ENCODE data around the gene RABL3.
"Not testable (repeated sequence)": the region's sequence is repeated elsewhere in the genome, so short reads cannot be mapped to it uniquely, and the experiment has no call there.

Gene RABL3

DNA sequence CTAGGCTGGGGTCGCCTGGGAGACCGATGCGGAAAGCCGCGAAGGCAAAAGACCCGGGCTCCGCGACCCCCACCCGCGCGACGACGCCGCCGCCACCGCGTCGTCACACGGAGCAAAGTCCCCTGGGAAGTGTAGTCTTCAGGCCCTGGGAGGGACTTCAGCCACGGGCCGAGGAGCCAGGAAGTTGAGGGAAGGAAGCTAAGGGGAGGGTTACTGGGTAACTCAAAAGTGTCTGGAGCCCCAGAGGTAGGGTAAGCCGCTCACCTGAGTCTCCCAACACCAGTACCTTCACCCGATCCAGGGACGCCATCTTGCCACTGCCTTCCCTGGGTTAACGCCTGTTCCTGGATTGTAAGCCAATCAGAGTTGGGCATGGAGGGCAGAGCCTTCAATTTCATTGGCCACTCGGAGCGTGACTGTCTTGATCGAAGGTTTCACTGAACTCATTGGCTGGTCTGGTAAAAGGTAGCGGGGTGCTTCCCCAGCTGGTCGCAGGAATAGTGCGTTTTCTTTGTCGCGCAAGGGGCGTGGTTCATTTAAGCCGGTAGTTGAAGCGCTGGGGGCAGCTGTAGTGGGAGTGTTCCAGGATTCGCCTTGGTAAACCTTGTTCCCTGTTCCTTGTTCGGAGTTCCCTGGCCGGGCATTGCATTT is at the start of gene RABL3, which contains the start of gene GTF2E1:
Gene RABL3, minus strand, starts transcription at position 319 of the 651 bp plus-strand sequence. Its CDS starts 9 bp downstream, at position 310.
Gene GTF2E1, plus strand, starts transcription at position 547 of the 651 bp plus-strand sequence. CDS start 7,809 bp downstream, outside the sequence.
- Histone ChIP-seq H3K36me3 (replicated peaks) (no peaks in the 10 kb centered on the region), H3K9me3 (no peaks in the 10 kb centered on the region; the same call in 1 of the 2 replicates), H3K4me1 (peaks cover 11% of the 10 kb centered on the region), H3K27me3 (ENCODE audit: low read depth) (no peaks in the 10 kb centered on the region), H3K4me3 (peak within 1 kb of the TSS; percentile 87)
- in situ Hi-C loops (cut with MboI; ENCODE audit: low sequenced_read_pairs) = no loop called here
- peak; percentile 97 for DNase-seq (ENCODE audit: low spot score in 2 of 2)

GRCh38 chr3:120791913-120792312 is 49.6 kb upstream of the RABL3 start:
- H3K9me3 ChIP-seq = no peaks in the 10 kb centered on the region
- no peaks in the 10 kb centered on the region for H3K27me3 ChIP-seq (ENCODE audit: low read depth)
- no peak for DNase-seq (ENCODE audit: low spot score in 2 of 2)
- no peak overlapping the region for H3K4me3 ChIP-seq
- no peaks in the 10 kb centered on the region for H3K36me3 ChIP-seq (replicated peaks)
- peaks cover 5% of the 10 kb centered on the region; the same call in 1 of the 2 replicates for H3K4me1 ChIP-seq
- in situ Hi-C loops (cut with MboI; ENCODE audit: low sequenced_read_pairs) = loop anchor here (5.0 kb wide), 1 partner anchor 230 kb away; no protein-coding TSS in a partner anchor

DNA sequence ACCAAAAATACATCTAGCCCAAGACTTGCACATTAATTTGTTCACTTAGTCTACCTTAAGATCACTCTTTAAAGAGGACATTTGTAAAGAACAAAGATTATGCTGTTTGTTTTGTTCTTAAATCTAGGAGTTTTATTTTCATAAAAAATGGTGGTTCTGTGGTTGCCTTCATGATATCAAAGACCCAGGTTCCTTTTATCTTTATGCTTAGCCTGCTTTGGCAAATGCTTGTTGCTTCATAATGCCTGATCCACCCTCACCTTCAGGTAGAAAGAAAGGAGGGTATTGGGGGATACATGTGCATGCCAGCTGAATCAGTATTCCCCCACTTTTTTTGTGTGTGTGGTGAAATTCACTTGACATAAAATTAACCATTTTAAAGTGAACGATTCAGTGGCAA is 48.7 kb upstream of the RABL3 start:
- DNase-seq (ENCODE audit: low spot score in 2 of 2) = no peak
- Histone ChIP-seq H3K9me3 (no peaks in the 10 kb centered on the region), H3K4me3 (no peak overlapping the region), H3K4me1 (peaks cover 3% of the 10 kb centered on the region; the same call in 1 of the 2 replicates), H3K36me3 (replicated peaks) (no peaks in the 10 kb centered on the region), H3K27me3 (ENCODE audit: low read depth) (no peaks in the 10 kb centered on the region)
- in situ Hi-C loops (cut with MboI; ENCODE audit: low sequenced_read_pairs) = loop anchor here (5.0 kb wide), 1 partner anchor 229 kb away; no protein-coding TSS in a partner anchor

DNA sequence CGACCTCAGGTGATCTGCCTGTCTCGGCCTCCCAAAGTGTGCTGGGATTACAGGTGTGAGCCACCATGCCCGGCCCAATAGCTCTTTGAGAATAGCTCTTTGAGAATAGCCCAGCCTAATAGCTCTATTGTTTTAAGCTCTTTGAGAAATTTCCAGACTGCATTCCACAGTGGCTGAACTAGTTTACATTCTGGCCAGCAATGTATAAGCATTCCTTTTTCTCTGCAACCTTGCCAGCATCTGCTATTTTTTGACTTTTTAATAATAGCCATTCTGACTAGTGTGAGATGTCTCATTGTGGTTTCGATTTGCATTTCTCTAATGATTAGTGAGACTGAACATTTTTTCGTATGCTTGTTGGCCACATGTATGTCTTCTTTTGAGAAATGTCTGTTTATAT is 43.5 kb upstream of the RABL3 start:
- H3K9me3 ChIP-seq; DNase-seq (ENCODE audit: low spot score in 2 of 2); H3K4me1 ChIP-seq; H3K27me3 ChIP-seq (ENCODE audit: low read depth); H3K4me3 ChIP-seq; H3K36me3 ChIP-seq (replicated peaks); in situ Hi-C loops (cut with MboI; ENCODE audit: low sequenced_read_pairs): not testable (repeated sequence)

- DNase-seq (ENCODE audit: low spot score in 2 of 2) = no peak
- Histone ChIP-seq H3K27me3 (ENCODE audit: low read depth) (no peaks in the 10 kb centered on the region), H3K9me3 (no peaks in the 10 kb centered on the region), H3K4me3 (no peak overlapping the region), H3K4me1 (no peaks in the 10 kb centered on the region), H3K36me3 (replicated peaks) (peaks cover 8% of the 10 kb centered on the region)
- in situ Hi-C loops (cut with MboI; ENCODE audit: low sequenced_read_pairs) = no loop called here
Observed at GRCh38 chr3:120780977-120781376, 38.7 kb upstream of the RABL3 start.

DNA sequence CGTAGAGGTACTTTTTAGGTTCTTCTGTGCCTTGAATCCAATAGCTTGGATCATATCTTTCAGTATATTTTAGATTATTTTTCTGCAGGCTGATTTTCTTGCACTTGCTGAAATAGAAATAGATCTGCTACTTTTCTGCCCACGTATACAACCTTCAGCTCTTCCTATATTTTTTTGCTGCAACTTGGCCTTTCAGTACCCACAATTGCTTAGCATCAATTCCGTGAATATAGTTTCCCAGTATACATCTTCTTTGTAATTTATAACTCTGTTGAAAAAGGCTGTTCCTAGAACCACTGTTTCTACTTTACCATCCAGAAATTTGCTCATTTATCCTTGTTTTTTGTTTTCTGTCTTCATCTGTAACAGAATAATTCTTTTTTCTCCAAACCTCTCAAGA is 36.5 kb upstream of the RABL3 start:
- H3K27me3 ChIP-seq (ENCODE audit: low read depth) = no peaks in the 10 kb centered on the region
- H3K36me3 ChIP-seq (replicated peaks) = peaks cover 8% of the 10 kb centered on the region
- no peaks in the 10 kb centered on the region for H3K4me1 ChIP-seq
- in situ Hi-C loops (cut with MboI; ENCODE audit: low sequenced_read_pairs) = no loop called here
- no peaks in the 10 kb centered on the region for H3K9me3 ChIP-seq
- no peak overlapping the region for H3K4me3 ChIP-seq
- DNase-seq (ENCODE audit: low spot score in 2 of 2) = no peak

DNA sequence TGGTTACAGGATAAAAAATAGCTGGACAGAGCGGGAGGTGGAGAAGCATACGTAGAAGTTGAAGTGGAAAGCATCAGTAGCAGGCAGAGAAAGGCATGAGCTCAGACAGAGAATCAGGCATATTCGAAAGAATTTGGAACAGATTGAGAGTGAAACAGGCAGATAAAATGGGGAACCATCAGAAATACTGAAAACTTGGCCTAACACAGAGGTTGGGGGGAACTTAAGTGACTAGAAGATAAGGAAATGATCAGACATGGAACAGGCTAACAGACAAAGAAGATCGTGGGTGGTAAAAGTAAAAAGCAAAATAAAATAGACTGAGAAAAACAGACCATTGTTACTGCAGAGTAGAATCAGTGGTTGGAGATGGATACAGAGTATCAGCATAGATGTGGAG is 33.1 kb upstream of the RABL3 start:
- H3K4me1 ChIP-seq = no peaks in the 10 kb centered on the region
- H3K36me3 ChIP-seq (replicated peaks) = peaks cover 4% of the 10 kb centered on the region
- no peaks in the 10 kb centered on the region for H3K27me3 ChIP-seq (ENCODE audit: low read depth)
- no peak overlapping the region for H3K4me3 ChIP-seq
- no peak for DNase-seq (ENCODE audit: low spot score in 2 of 2)
- in situ Hi-C loops (cut with MboI; ENCODE audit: low sequenced_read_pairs) = no loop called here
- H3K9me3 ChIP-seq = no peaks in the 10 kb centered on the region

- in situ Hi-C loops (cut with MboI; ENCODE audit: low sequenced_read_pairs) = no loop called here
- H3K4me1 ChIP-seq = no peaks in the 10 kb centered on the region
- no peaks in the 10 kb centered on the region for H3K9me3 ChIP-seq
- DNase-seq (ENCODE audit: low spot score in 2 of 2) = no peak
- H3K27me3 ChIP-seq (ENCODE audit: low read depth) = no peaks in the 10 kb centered on the region
- H3K36me3 ChIP-seq (replicated peaks) = peaks cover 4% of the 10 kb centered on the region
- H3K4me3 ChIP-seq = no peak overlapping the region
Observed at GRCh38 chr3:120773932-120774331, 31.6 kb upstream of the RABL3 start.

GRCh38 chr3:120772081-120772480 is 29.8 kb upstream of the RABL3 start:
- peaks cover 4% of the 10 kb centered on the region for H3K36me3 ChIP-seq (replicated peaks)
- H3K27me3 ChIP-seq (ENCODE audit: low read depth) = no peaks in the 10 kb centered on the region
- no peaks in the 10 kb centered on the region for H3K9me3 ChIP-seq
- H3K4me3 ChIP-seq = no peak overlapping the region
- in situ Hi-C loops (cut with MboI; ENCODE audit: low sequenced_read_pairs) = no loop called here
- DNase-seq (ENCODE audit: low spot score in 2 of 2) = no peak
- H3K4me1 ChIP-seq = no peaks in the 10 kb centered on the region

DNA sequence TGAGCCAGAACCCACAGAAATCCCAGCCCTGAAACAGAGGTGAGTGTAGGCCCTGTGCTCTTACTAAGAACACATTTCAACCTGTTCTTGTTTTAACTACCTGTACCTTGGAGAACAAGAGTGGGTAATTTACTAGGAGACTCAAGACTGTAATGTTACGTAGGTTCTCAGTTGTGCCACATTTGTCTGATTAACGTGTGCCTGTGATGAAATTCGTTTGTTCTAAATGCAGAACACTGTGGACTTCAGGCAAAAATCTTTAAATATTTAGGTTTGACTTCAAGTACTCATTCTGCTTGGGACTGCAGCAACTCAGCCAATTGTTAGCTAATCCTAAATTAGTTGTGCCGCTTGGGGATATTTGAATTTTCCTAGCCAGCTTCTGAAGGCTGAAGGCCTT is 28.6 kb upstream of the RABL3 start:
- Histone ChIP-seq H3K36me3 (replicated peaks) (no peaks in the 10 kb centered on the region; the same call in none of the 2 replicates), H3K4me3 (no peak overlapping the region), H3K4me1 (no peaks in the 10 kb centered on the region), H3K27me3 (ENCODE audit: low read depth) (no peaks in the 10 kb centered on the region), H3K9me3 (no peaks in the 10 kb centered on the region)
- in situ Hi-C loops (cut with MboI; ENCODE audit: low sequenced_read_pairs) = no loop called here
- no peak for DNase-seq (ENCODE audit: low spot score in 2 of 2)

GRCh38 chr3:120769436-120769835 is 27.1 kb upstream of the RABL3 start:
- Histone ChIP-seq H3K4me3 (no peak overlapping the region), H3K9me3 (no peaks in the 10 kb centered on the region), H3K27me3 (ENCODE audit: low read depth) (no peaks in the 10 kb centered on the region), H3K4me1 (no peaks in the 10 kb centered on the region), H3K36me3 (replicated peaks) (no peaks in the 10 kb centered on the region; the same call in none of the 2 replicates)
- in situ Hi-C loops (cut with MboI; ENCODE audit: low sequenced_read_pairs) = no loop called here
- DNase-seq (ENCODE audit: low spot score in 2 of 2) = no peak

DNA sequence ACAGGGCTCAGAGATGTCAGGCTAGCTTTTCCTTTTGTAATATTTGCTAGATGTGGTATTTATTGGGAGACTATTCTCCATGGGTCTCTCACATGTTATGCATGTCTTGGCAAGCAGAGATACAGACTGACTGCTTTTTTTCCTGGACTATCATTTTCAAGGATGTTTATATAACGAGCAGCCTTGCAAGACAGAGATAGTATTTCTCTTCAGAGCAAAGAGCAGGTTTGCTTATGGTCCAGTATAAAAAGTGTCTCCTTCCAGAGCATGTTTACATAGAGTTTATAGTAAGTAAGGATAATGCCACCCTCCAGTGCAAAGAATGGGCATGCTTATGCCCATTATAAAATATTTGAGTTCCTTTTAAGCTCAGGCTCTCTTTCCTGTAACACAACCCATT is 24.8 kb upstream of the RABL3 start:
- in situ Hi-C loops (cut with MboI; ENCODE audit: low sequenced_read_pairs) = no loop called here
- DNase-seq (ENCODE audit: low spot score in 2 of 2) = no peak
- Histone ChIP-seq H3K27me3 (ENCODE audit: low read depth) (no peaks in the 10 kb centered on the region), H3K4me3 (no peak overlapping the region), H3K36me3 (replicated peaks) (no peaks in the 10 kb centered on the region; the same call in 1 of the 2 replicates), H3K4me1 (peaks cover 9% of the 10 kb centered on the region), H3K9me3 (no peaks in the 10 kb centered on the region)

DNA sequence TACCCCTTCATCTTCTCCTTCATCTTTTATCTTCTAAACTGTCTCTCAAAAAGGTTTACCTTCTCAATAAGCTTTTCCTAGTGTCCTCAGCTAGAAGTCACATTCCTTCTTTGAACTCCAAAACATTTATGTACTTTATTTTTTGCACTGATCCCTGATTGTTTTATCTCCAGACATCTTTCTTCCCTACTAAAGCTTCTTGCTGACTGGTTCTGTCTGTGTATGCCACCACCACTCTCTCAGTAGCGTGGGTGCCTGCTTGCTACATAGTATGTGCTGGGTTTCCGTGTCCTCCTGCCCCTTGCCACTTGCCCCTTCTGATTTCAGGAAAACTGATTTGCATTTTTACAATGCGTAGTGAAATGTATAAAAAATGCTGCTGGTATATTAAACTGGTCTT is 24.3 kb upstream of the RABL3 start:
- Histone ChIP-seq H3K9me3 (no peaks in the 10 kb centered on the region), H3K4me3 (no peak overlapping the region), H3K36me3 (replicated peaks) (no peaks in the 10 kb centered on the region; the same call in 1 of the 2 replicates), H3K4me1 (peaks cover 9% of the 10 kb centered on the region), H3K27me3 (ENCODE audit: low read depth) (no peaks in the 10 kb centered on the region)
- DNase-seq (ENCODE audit: low spot score in 2 of 2) = no peak
- in situ Hi-C loops (cut with MboI; ENCODE audit: low sequenced_read_pairs) = no loop called here

DNA sequence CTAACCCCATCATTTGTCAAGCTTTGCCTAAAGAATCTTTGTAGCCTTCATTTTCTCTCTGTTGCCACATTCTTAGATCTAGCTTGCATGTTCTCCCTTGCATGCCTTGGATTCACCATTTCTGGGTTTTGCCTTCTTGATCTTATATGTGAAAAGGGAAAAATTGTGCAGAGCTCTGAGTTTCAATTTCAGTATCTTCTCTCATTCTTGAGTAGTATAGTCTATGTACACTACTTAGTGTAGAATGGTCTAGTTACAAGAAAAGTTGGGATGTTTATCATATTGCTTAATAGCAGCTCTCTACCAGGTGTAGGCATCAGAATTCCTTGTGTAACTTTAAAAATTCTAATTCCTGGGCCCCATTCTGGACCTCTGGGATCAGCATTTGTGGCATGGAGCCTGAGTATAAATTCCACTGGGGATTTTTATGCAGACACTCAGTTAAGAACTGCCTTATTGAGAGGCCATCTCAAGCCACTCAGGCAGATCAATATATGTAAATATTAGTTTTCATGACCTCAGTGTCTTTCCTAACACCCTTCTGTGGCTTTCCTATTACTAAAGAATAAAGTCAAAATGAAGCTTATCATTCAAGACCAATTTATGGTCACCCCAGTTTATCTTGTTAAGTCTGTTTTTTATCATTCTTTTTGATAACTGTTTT is 23.6 kb upstream of the RABL3 start:
- DNase-seq (ENCODE audit: low spot score in 2 of 2) = no peak
- no peak overlapping the region for H3K4me3 ChIP-seq
- H3K9me3 ChIP-seq = no peaks in the 10 kb centered on the region
- in situ Hi-C loops (cut with MboI; ENCODE audit: low sequenced_read_pairs) = no loop called here
- H3K27me3 ChIP-seq (ENCODE audit: low read depth) = no peaks in the 10 kb centered on the region
- H3K4me1 ChIP-seq = peaks cover 9% of the 10 kb centered on the region
- no peaks in the 10 kb centered on the region; the same call in 1 of the 2 replicates for H3K36me3 ChIP-seq (replicated peaks)

Data from HAP-1 (cell line).